MM.1S (cell line): Measurements from ENCODE around the gene RYK.

Source experiments
- EZH2phosphoT487 ChIP-seq: fragments of 300-600 bp; sonication (generic); IDR thresholded peaks from 2 replicates; pipeline ENCODE4 v1.6.1; 2018; ENCODE audit warnings: antibody characterized with exemption, low read length
- TF ChIP-seq, protein P1 (sequence below): fragments of 300-600 bp; sonication (generic); IDR thresholded peaks from 2 replicates; pipeline ENCODE4 v1.5.1; 2016; ENCODE audit warnings: antibody characterized with exemption, low read length, mixed read lengths

- TF ChIP-seq, protein P1, sequence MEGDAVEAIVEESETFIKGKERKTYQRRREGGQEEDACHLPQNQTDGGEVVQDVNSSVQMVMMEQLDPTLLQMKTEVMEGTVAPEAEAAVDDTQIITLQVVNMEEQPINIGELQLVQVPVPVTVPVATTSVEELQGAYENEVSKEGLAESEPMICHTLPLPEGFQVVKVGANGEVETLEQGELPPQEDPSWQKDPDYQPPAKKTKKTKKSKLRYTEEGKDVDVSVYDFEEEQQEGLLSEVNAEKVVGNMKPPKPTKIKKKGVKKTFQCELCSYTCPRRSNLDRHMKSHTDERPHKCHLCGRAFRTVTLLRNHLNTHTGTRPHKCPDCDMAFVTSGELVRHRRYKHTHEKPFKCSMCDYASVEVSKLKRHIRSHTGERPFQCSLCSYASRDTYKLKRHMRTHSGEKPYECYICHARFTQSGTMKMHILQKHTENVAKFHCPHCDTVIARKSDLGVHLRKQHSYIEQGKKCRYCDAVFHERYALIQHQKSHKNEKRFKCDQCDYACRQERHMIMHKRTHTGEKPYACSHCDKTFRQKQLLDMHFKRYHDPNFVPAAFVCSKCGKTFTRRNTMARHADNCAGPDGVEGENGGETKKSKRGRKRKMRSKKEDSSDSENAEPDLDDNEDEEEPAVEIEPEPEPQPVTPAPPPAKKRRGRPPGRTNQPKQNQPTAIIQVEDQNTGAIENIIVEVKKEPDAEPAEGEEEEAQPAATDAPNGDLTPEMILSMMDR: no peak
- no peak for TF ChIP-seq EZH2phosphoT487
These were observed 34.4 kb downstream of the RYK start for GRCh38 chr3:134216191-134216764.
